ENCODE measurements around the gene ERAP2.

- TF ChIP-seq EZH2 (IDR thresholded peaks at IDR 0.05; ENCODE audit: low read length) (no peak), CTCF (optimal IDR thresholded peaks at IDR 0.05 in 1 of 3, IDR thresholded peaks at IDR 0.05 in 1 of 3, conservative IDR thresholded peaks at IDR 0.05 in 1 of 3; ENCODE audit: extremely low read depth in 1 of 3, insufficient read depth in 2 of 3, low read length in 3 of 3) (no peak)
These were observed 66.6 kb downstream of the ERAP2 start for GRCh38 chr5:96942911-96943310.
